NCI-H128 (cell line): ENCODE measurements around the gene SAMMSON.

Experiments
- DNase-seq: peaks from one replicate; lab custom pipeline; 2025; ENCODE audit not compliant: unreplicated experiment; lab: John Stamatoyannopoulos, UW

The SAMMSON gene

GRCh38 chr3:70085613-70086012, 86.1 kb downstream of the SAMMSON start:
- no peak for DNase-seq

DNA sequence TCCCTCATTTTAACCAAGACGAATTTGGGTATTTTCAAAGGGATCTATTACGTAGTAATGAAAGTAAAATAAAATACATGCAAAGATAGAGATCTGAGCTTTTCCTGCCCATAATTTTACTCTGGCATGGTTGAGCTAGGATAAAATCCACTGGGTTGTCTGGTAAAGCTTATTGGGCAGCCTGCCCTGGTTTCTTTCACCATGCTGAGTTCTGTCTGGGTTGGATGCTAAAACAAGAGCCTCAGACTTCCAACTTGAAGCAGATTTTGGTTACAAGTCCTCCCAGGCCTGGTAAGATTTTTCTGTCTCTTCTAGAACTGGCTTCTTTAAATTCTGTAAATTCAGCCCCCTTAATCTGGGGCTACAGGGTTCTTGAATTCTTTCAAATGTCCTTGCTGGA, 86.8 kb downstream of the SAMMSON start:
- DNase-seq, result no peak

DNA sequence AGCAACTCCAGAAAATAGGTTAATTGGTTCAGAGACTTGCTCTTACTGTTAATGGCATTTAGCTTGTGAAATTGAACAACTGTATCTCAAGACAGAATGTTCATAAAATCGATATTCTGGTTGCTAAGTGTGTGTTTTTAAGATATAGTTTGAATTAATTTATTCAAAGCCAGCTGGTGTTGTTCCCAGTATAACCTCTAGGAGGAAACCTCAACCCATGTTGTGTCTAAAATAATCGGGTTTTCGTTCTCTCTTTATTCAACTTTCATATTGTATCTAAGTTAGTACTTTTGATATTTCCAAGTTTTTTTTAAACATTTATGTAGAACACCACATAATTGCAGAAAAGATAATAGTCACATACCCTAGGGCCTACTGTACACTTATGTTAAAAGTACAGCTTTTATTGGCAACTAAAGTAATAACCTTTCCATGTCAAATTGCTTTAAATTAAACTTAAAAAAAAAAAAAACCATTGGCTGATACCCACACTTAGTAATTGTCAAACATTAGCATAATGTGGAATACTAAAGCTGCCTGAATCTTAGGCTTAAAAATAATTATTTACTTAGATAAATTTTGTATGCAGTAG, 90.9 kb downstream of the SAMMSON start:
- no peak for DNase-seq

GRCh38 chr3:70094197-70094596, 94.7 kb downstream of the SAMMSON start:
- DNase-seq, result no peak

DNA sequence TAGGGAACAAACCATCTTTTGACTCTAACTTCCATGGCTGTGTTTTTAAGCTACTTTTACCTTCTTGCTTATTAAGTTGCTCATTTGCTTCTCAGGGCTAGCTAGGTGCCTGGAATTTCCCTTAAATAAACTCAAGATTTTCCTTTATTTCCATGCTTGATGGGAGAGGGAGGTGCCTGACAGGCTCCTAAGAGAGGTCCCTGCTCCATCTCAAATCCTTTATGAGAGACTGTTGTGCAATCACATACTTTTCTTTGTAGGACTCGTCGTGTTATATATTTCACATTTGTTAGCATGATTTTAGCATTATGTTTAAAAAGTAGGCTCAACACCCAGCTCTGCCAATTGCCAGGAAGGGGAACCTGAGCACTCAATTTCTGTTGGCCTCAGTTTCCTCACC, 95.7 kb downstream of the SAMMSON start:
- no peak for DNase-seq

DNA sequence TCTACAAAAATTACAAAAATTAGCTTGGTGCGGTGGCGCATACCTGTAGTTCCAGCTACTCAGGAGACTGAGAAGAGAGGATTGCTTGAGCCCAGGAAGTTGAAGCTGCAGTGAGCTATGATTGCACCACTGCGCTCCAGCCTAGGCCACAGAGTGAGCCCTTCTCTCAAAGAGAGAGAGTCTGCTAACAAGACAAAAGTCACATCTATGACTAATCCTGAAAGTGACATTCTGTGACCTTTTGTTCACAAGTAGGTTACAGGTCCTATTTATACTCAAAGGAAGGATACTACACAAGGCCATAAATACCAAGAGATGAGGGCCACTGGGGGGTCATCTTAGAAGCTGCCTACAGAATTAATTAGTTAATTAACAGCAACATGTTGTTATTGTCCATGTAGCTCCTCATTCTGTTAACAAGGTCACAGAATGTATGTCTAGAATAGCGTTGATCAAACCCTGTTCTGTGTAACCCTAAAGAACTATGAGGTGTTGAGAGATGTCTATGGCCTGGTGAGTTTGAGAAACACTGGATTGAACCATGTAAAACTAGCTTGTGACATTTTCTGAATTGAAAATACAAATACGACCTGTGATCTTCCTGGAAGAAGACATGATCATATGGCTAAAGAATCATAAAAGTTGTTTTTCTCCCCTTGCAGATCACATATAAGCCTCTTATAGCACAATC, 97.0 kb downstream of the SAMMSON start:
- DNase-seq, result no peak

- no peak for DNase-seq
Measured at GRCh38 chr3:70097084-70097483, 97.6 kb downstream of the SAMMSON start.

DNA sequence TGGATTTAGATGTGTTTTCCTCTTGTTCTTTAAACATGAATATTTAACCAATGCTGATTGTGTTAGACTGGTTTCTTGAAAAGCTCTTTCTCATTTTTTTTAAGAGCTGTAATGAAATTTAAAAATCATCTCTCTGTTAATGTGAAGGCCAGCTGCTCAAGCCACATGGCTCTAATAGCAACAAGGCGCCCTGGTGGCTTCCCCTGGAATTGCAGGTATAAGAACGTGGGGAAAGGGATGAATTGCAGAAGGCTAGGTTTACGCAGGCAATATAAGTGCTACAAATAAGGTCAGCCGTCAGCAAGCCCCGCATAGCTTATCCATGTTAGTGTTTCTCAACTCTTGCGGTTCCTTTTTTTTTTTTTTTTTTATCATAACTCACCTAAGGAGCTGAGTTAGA, 108.5 kb downstream of the SAMMSON start:
- no peak for DNase-seq

DNA sequence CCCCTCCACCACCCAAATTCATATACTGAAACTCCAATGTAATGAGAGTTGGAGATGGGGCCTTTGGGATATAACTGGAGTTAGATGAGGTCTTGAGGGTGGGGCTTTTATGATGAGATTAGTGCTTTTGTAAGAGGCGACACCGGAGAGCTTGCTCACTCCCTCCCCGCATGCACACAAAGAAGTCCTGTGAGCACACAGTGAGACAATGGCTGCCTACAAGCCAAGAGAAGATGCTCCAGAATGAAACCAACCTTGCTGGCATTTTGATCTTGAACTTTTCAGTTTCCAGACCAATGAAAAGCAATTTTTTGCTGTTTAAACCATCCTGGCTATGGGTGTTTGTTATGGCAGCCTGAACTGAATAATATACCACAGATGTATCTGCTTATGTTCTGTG, 109.0 kb downstream of the SAMMSON start:
- no peak for DNase-seq

- DNase-seq, result no peak
Measured at GRCh38 chr3:70110066-70110465, 110.5 kb downstream of the SAMMSON start.

DNA sequence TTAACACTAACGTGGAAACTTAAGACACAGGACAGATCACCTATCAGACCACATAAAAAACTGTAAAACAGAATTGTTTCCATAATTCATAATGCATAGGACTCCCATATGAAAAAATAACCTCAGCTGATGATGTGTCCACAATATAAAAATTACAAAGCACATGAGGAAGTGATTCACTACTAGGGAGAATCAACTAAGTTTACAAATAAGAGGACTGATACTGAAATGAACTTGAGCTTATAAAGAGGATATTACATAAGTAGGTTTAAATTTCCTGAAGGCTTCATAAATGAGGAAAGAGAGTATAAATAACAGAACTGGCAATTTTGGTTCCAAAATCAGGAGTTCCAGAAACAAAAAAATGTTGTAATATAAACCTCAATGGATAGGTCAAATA, 111.9 kb downstream of the SAMMSON start:
- DNase-seq, result no peak

- DNase-seq, result no peak
Measured at GRCh38 chr3:70112751-70113150, 113.2 kb downstream of the SAMMSON start.

- DNase-seq, result no peak
Measured at GRCh38 chr3:70114431-70114830, 114.9 kb downstream of the SAMMSON start.

DNA sequence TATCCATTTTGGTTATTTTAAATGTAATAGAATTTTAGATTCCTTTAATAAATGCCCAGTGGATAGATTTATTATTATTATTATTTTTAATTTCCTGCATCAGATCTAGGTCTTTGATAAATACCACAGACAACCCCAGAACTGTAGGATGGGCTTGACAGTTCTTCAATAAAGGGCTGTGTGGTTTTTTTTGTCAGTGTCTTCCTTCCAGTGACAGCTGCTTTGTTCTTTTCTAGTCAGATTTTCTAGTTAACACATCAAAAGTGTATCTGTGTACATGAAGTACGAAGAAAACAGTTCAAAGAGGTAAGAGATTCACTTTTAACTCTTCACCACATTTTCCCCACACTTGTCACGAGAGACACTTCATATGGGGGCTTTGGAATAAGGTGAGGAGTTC, 120.3 kb downstream of the SAMMSON start:
- no peak for DNase-seq
